SK-N-DZ (cell line): ENCODE data around the gene C1R.
"Not testable (repeated sequence)": the region's sequence is repeated elsewhere in the genome, so short reads cannot be mapped to it uniquely, and the experiment has no call there.

Experiments
- DNase-seq: peaks from one replicate; pipeline ENCODE4 v3.0.0-alpha.2; 2015; ENCODE audit warnings: low spot score

C1R gene

DNA sequence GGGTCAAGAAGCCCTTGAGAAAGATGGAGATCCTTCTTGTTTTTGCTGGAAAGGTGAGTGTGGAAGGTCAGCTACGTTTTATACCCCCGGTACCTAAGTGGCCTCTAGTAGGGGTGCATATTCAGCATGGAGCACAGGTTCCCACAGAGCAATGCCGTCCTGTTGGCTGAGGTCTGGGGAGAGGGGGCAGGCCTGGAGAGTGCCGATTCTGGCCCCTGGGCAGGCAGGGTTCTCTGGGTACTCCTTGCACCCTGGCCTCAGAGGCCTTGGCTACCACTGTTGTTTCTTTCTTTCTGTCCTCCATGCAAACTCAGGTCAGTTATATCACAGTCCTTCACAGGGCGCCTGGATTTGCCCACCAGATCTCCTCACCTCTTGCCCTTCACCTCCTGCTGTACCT lies 27.9 kb upstream of the C1R start:
- DNase-seq, result no peak

DNA sequence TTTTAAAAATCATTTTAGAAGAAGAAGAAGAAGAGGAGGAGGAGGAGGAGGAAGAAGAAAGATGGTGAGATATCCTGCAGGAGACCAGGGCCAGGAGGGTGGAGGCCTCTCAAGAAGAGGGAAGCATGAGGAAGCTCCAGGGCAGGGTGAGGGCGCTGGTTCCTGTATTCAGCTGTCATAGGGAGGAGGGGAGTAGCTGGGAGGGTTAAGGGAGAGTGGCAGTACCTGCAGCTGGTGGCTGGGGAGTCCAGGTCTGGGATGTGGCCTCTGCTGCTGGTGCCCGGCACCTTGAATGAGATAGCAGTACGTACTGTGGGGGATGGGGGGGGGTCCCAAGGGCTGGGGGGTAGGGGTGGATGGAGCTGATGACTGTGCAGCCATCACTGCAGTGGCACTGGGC lies 26.6 kb upstream of the C1R start:
- no peak for DNase-seq

DNA sequence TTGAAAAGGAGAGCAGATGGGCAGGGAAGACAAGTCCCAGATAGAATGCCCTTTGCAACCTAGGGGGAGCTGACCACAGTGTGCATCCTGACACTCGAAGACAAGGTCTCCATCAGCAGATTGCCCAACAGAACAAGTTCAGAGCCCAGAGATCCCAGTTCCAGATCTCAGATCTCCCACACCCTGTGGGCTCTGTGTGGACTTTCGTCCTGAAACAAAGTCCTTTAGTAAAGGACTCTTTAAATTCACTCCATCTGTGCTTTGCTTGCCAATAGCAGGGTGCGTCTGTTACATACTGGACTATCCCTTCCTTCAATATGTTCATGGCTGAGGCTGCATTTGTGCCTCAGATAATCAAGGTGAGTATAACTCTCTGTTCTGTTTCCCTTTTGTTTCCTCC lies 25.4 kb upstream of the C1R start:
- no peak for DNase-seq

DNA sequence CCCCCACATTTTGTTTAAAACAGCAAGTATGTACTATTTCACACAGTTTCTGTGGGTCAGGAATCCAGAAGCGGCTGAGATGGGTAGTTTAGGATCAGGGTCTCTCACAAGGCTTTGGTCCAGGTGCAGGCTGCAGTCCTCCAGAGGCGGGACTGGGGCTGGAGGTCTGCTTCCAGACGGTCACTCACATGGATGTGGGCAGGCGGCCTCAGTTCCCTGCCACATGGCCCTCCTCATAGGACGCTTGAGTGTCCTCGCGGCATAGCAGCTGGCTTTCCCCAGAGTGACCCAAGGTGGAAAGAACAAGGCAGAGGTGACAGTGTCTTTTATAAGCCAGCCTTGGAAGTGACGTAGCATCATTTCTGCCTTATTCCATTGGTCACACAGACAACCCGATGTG lies 24.7 kb upstream of the C1R start:
- DNase-seq, result no peak

DNA sequence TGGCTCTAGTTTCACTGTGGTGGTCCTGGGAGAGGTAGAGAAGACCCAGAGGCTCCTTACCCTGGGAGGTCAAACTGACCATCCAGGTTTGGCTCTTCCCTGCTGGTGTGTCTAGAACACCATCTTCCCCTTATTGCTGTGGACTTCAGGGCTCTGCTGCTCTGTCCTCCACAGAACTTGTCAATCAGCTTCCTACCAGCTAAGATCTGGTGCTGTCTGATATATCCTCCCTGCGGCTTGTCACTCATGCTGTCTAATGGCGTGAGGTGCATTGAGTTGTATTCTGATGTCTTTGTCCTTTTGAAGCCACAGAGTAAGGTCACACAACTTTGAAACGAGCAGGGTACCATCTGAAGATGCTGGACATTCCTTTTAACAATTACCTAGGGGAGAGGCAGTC lies 24.0 kb upstream of the C1R start:
- DNase-seq, result no peak

DNA sequence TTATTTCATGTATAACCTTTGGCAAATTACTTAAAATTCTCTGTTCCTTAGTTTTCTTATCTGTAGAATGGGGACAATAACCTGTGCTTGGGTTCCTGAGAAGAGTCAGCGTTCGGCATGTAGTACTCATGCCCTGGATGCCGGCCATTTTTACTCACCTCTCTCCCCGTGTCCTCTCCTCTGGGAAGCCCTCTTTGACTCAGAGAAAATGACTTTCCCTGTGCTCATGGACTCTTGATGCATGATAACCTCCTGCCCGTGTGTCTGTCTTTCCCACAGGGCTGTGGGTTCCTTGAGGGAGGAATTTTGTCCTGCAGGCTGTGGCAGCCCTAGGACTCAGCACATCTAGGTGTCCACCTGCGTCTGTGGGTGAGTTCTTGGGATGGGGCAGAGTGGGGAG lies 22.6 kb upstream of the C1R start:
- DNase-seq, result no peak

DNA sequence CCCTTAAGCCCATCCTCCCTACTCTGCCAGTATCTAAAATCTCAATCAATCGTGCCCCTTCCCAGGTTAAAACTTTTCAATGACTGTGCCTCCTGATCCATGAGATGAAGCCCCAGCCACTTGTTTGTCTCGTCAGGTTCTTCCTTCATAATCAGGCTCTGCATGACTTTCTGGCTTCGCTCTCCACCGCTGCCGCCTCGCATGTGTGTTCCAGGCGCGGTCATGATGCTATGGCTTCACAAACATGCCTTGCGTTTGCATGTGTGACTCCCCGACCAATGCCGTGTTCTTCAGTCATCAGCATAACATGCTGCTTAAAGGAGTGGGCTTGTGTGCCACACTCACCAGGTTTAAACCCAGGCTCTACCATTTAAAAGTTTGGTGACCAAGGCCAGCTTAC lies 21.8 kb upstream of the C1R start:
- DNase-seq, result no peak

DNA sequence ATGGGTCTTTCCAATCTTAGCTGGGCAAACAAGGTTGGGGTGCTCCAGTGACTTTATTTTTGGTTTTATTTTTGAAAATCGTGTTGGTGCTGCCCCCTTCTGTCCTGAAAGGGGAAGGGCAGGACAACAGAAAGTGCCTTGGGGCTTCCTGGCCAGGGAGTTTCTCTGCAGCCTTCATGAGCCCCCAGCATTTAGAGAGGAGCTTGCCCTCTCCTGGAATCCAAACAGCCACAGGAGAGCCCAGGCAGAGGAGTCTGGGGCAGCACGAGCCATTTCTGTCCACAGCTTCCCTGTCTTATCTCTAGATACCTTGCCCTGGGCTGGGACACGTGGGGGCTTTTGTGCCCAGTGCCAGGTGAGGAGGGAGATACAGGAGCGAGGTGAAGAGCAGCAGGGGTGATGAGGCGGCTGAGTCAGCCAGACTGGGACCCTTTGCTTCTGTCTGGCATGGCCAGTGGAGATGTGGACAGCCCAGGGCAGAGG lies 21.2 kb upstream of the C1R start:
- DNase-seq, result peak; percentile 53

DNA sequence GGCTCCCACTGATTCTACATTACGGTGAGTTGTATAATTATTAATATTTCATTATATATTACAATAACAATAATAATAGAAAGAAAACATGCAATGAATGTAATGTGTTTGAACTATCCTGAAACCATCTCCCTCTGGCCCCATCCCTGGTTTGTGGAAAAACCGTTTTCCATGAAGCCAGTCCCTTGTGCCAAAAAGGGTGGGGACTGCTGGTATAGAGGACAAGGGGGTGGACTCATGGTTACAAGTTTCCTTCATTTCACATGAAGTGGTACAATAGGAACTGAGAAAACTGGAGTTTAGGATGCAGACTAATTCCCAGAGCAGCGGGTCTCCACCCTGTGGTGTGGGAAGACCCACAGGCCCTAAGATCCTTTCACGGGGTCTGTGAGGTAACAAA lies 19.8 kb upstream of the C1R start:
- DNase-seq, result no peak

DNA sequence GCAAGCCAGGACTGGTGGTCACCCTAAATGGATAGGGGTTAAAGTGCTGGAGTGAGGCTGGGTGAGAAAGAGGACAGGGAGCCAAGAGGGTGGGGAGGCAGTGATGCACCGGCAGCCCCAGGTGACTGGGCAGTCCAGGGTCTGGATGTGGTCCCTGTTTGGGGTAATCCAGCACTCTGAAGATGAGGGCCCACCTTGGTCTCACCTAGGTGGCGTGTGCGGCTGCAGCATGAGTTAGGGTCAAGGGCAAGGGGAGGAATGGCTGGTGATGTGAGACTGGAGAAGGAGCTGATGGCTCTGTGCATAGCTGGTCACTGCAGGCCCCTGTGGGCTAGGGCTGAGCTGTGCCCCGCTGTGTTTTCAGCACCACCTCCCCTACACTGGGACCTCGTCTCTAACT lies 18.4 kb upstream of the C1R start:
- DNase-seq, result no peak

DNA sequence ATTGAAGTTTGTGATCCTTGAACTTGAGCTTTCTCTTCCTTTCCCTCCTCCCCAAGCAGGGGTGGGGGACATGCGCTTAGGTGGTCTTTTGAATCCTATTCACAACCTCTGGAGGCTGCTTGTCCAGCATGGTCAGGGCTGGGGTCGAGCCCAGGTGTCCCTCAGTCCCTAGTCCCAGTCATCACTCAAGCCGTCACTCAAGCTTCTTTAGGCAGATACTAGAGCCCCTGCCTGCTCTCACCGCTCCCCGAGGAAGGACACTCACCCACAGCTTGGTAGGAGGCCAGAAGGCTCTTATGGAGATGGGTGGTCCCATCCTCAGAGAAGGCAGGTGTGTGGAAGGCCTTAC lies 17.3 kb upstream of the C1R start:
- no peak for DNase-seq

DNA sequence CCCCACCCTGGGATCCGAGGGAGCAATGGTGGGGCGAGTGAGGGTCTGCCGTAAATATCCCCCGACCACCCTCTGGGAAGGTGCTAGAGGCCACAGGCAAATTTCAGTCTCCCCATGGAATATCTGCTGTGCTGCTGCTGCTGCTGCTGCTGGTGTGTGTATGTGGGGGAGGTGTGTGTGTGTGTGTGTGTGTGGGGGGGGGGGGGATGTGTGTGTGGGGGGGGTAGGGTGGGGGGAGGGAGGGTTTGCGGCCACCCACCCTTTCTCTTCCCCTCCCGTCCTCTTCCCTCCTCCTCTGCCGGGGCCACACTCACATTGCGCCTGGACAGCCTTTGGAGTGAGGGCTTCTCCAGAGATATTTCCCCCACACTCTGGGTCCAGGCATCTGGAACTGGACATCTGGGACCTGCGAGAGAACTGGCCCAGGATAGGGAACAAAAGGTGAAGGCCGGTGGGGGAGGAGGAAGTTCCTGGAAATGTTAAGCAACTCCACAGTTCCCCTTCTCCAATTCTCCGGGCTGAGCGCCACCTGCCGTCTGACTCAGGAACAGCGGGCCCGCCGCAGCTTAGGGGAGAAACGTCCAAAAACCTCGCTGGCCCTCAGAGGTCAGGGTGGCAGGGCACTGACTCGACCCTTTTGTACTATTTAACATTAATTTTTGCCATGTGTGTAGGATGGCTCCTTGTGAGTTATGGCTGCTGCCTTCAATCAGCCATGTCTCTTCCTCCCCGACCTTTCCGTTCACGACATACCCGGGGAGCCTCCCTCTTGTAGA lies 16.7 kb upstream of the C1R start, which contains the start of gene C1RL:
TSS of gene C1RL (minus strand) at position 419 of the 776 bp plus-strand sequence. CDS start at position 385, 34 bp downstream.
- peak; percentile 87 for DNase-seq

DNA sequence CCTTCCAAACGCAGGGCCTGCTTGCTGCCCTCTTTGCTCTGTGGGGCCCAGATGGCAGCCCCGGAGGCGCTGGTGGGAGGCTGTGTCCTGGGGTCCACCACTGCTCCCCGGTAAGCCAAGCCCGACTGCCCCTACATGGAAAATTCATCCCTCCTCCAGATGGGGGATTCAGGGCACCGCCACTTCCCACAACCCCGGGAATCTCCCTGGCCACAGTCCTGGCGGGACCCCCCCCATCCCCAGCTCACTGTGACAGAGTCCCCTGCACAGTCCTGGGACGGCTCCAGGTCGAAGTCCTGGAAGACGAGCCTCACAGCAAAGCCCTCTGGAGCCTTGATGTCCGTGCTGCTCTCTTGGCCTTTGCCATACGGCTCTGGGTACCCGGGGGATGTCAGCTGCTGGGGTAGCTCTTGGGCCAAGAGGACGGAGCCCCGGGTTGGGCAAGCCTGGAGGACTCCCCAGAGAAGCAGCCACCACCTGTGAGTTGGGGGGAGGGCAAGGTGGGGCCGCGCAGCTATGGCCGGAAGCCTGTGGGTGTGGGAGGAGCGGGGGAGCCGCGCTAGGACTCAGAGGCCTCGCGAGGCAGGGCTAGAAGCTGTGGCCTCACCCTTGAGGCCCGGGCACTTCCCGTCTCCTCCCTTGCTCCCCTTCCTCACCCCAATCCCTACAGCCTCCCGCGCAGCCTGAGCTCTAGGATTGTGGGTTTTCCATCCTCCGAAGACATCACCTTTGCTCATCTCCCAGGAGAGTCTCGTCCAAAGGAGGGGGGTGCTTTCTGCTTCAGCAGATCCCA lies 16.0 kb upstream of the C1R start:
- peak; percentile 82 for DNase-seq

DNA sequence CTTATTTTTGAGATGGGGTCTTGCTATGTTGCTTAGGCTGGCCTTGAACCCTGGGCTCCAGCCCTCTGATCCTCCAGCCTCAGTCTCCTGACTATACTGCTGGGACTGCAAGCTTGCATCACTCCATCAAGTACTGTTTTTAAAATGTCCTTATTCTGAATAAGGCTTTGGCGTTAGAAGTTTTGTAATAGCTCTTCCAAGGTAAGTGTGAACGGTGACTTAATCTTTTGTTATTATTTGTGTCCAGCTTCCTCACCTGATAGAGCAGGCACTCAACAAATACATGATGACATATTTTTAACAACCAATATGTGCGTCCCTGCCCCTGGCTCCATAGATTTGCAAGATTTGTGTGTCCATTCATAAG lies 15.4 kb upstream of the C1R start:
- no peak for DNase-seq

DNA sequence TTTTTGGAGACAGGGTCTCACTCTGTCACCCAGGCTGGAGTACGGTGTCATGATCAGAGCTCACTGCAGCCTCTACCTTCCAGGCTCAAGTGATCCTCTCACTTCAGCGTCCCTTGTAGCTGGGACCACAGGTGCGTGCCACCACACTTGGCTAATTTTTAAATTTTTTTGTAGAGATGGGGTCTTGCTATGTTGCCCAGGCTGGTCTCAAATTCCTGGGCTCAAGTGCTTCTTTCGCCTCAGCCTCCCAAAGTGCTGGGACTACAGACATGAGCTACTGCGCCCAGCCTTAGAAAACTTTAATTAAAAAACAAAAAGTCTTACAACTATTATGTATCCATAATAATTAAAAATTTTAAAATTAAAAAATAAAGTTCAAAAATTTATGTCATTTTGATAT lies 14.9 kb upstream of the C1R start:
- not testable (repeated sequence) for DNase-seq

DNA sequence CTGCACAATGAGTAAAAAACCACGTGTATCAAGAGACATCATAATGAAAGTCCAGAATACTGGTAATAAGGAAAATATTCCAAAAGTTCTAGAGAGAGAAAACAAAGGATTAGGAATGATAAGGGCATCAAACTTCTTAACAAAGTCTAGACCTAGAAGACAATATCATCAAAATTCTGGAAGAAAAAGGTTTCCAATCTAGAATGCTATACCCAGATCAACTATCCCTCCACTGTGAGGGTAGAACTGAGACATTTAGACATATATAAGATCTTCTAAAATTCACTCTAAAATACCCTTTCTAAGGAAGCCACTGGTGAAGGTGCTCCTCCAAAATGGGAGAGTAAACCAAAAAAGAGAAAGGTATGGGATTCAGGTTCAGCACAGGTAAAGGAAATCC lies 13.8 kb upstream of the C1R start:
- DNase-seq, result no peak

DNA sequence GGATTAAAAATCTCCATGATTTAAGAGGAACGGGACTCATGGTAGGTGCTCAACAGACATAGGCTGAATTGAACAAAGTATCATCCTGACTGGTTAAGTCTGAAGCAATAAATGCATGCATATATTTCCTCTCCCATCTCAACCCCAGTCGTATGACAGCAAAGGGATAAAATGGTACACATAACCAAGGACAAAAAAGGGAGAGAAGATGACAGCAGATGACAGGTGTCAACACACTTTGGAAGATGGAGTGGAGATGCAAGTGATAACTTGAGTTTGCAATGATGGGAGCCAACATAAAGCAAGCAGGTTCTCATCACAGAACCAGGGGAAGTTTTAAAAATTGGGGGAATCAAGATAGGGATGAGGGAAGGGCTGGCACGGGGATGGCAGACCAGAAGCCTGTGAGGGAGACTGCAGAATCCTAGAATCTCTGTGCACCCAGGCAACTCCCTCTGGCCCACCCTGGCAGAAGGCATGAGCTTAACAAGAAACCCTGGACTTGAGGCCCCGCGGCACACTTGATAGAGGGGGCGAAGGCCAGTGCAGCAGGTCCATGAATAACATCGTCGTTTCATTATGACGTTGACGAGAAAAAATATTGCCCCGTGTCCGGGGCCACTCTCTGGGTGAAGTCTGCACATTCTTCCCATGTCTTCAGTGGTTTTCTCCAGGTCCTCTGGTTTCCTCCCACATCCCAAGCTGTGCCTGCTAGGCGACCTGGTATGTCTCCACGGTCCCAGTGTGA lies 11.8 kb upstream of the C1R start:
- DNase-seq, result no peak

DNA sequence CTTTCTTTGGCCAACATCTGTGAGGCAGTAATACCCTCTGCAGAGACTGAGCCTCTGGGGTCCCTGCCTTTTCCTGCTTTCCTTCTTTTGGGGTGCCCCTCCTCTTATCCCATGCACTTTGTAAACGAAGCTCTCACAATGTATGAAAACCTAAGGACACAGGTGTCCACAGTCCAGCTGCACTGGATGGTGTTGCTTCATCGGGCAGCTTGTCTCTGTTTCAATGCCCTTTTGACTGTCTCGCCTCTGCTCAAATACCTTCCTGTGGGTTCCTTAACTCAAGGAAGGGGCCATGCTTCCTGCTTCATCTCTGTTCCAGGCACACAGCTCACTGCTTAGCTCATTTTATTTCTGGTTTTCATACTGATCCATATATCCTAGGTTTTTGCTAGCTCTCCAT lies 10.3 kb upstream of the C1R start:
- DNase-seq, result no peak

DNA sequence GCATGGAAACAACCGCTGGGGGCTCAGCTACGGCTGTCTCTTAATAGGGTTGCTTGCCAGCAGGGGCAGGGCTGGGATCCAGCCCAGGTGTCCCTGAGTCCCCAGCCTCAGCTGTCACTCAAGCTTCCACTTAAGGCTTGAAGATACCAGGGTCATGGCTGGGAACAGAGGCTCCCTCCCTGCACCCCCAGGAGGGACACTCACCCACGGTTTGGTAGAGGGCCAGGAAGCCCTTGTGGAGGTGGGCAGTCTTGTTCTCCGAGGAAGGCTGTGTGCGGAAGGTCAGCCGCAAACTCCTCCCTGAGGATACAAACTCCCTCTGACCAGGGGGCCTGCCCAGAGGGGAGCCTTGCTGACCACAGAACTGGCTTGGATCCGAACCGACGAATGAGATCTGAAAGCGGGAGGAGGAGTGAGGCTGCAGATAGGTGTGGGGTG lies 9.5 kb upstream of the C1R start:
- no peak for DNase-seq

DNA sequence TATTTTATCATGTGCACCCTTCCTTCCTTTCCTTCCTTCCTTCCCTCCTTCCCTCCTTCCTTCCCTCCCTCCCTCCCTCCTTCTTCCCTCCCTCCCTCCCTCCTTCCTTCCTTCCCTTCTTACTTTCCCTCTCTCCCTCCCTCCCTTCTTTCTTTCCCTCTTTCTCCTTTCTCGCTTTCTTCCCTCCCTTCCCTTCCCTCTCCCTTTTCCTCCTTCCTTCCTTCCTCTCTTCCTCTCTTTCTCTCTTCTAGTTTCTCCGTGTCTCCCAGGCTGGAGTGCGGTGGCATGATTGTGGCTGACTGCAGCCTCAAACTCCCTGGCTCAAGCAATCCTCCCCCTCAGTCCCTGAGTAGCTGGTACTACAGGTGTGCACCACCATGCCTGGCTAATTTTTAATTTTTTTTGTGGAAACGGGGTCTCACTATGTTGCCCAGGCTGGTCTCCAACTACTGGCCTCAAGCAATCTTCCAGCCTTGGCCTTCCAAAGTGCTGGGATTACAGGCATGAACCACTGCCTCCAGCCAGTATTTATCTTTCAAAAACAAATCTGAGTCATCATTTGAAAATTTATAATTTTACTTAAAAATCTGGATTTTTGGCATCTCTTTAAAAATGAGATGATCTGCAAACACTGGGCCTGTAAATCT lies 8.9 kb upstream of the C1R start:
- DNase-seq, result no peak

DNA sequence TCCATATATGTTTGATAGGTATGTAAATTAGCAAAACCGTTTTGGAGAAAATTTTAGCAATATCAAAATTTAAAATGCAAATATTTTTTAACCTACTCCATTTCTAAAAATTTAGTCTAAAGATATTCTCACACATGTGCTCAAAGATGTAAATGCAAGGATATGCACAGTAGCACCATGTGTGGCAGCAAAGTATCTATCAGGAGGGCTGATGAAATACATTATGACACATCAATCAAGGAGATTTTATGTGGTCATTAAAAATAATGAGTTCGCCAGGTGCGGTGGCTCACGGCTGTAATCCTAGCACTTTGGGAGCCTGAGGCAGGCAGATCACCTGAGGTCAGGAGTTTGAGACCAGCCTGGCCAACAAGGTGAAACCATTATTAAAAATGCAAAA lies 8.0 kb upstream of the C1R start:
- no peak for DNase-seq
